IMR-90 (cell line): Measurements from ENCODE around the gene IFT74. TPM values are rescaled to one million over a fixed set of nuclear protein-coding genes. Genes with fewer than 3 reads are reported as not detected.
A peak's percentile ranks its signal among the peaks of the same experiment; 100 is the strongest.
"Not testable (repeated sequence)": the region's sequence is repeated elsewhere in the genome, so short reads cannot be mapped to it uniquely, and the experiment has no call there.

Source experiments
- ATAC-seq: fragments of 200-7000 bp; cut with Tn5 transposase; 2 replicates; pipeline ENCODE4 v1.9.1; 2020; ENCODE audit warnings: low read depth, mild to moderate bottlenecking, moderate library complexity
- BruUV-seq: library from RNA; stranded (reverse); fragments of 400-500 nt; replicated peaks from 2 replicates; lab custom pipeline; 2021; lab: Mats Ljungman, UMichigan
- CTCF ChIA-PET: fragments of 300-600 bp; formaldehyde crosslinking; extraction: SDS; loops from one replicate; lab custom pipeline; 2021; ENCODE audit warnings: antibody characterized with exemption; lab: Yijun Ruan, JAX
- POLR2A ChIA-PET: fragments of 300-600 bp; sonication (Branson Sonifier 250); formaldehyde crosslinking; loops from one replicate; lab custom pipeline; 2022; ENCODE audit warnings: antibody characterized with exemption; ENCODE audit not compliant: unreplicated experiment; lab: Charles Lee
- DNase-seq: peaks from one replicate; pipeline ENCODE4 v3.0.0; 2013
- H2AFZ ChIP-seq: replicated peaks from 2 replicates; pipeline ENCODE3; 2013; ENCODE audit warnings: low read length, mild to moderate bottlenecking; ENCODE audit not compliant: poor library complexity
- H2AK5ac ChIP-seq: 2 replicates; pipeline ENCODE4 v1.6.1; 2013; ENCODE audit warnings: low read depth, low read length, inconsistent platforms
- H2AK9ac ChIP-seq: replicated peaks from 2 replicates; pipeline ENCODE3; 2013; ENCODE audit warnings: mild to moderate bottlenecking, low read depth, low read length, moderate library complexity; ENCODE audit not compliant: poor library complexity
- H2BK120ac ChIP-seq: 2 replicates; pipeline ENCODE4 v1.6.1; 2013; ENCODE audit warnings: low read depth, low read length, inconsistent platforms
- H2BK15ac ChIP-seq: 3 replicates; pipeline ENCODE4 v1.6.1; 2013; ENCODE audit warnings: low read depth, low read length, inconsistent platforms
- H2BK20ac ChIP-seq: 2 replicates; pipeline ENCODE4 v1.6.1; 2013; ENCODE audit warnings: low read depth, mild to moderate bottlenecking, inconsistent platforms, low read length, moderate library complexity
- H2BK5ac ChIP-seq: 2 replicates; pipeline ENCODE4 v1.6.1; 2013; ENCODE audit warnings: mild to moderate bottlenecking, low read depth, low read length, inconsistent platforms; ENCODE audit not compliant: poor library complexity, severe bottlenecking
- H3K14ac ChIP-seq: replicated peaks from 2 replicates; pipeline ENCODE4 v1.6.1; 2013; ENCODE audit warnings: low read depth, low read length, inconsistent platforms
- H3K18ac ChIP-seq: 2 replicates; pipeline ENCODE4 v1.6.1; 2013; ENCODE audit warnings: low read depth, low read length, control low read depth
- H3K23ac ChIP-seq: 2 replicates; pipeline ENCODE4 v1.6.1; 2013; ENCODE audit warnings: low read depth, low read length, inconsistent platforms
- H3K27ac ChIP-seq: 2 replicates; pipeline ENCODE4 v1.5.1; 2013; ENCODE audit warnings: mild to moderate bottlenecking, control low read depth, low read length; ENCODE audit not compliant: insufficient read depth
- H3K27me3 ChIP-seq: 2 replicates; pipeline ENCODE4 v1.6.1; 2013; ENCODE audit warnings: low read length; ENCODE audit not compliant: control insufficient read depth, insufficient read depth
- H3K36me3 ChIP-seq: 2 replicates; pipeline ENCODE4 v1.6.1; 2013; ENCODE audit warnings: low read length, mixed read lengths; ENCODE audit not compliant: control insufficient read depth, insufficient read depth
- H3K4ac ChIP-seq: 2 replicates; pipeline ENCODE4 v1.6.1; 2013; ENCODE audit warnings: low read depth, low read length, inconsistent platforms
- H3K4me1 ChIP-seq: 2 replicates; pipeline ENCODE4 v1.6.1; 2013; ENCODE audit warnings: low read length, mixed read lengths; ENCODE audit not compliant: control insufficient read depth, insufficient read depth
- H3K4me2 ChIP-seq: 2 replicates; pipeline ENCODE4 v1.6.1; 2013; ENCODE audit warnings: low read depth, mild to moderate bottlenecking, control low read depth, low read length, moderate library complexity
- H3K4me3 ChIP-seq: 2 replicates; pipeline ENCODE4 v1.5.1; 2013; ENCODE audit warnings: low read depth, mild to moderate bottlenecking, control low read depth, low read length, moderate library complexity; ENCODE audit not compliant: insufficient read depth
- H3K56ac ChIP-seq: 2 replicates; pipeline ENCODE4 v1.6.1; 2013; ENCODE audit warnings: low read length, inconsistent platforms; ENCODE audit not compliant: insufficient read depth; ENCODE audit errors: extremely low read depth
- H3K79me1 ChIP-seq, 2 experiments: 2 replicates each; pipeline ENCODE4 v1.6.1; 2013; ENCODE audit warnings: low read length in 2 of 2, inconsistent platforms in 1 of 2, low read depth in 1 of 2
- H3K9ac ChIP-seq: 2 replicates; pipeline ENCODE4 v1.6.1; 2013; ENCODE audit warnings: low read depth, low read length, control low read depth
- H3K9me1 ChIP-seq: 2 replicates; pipeline ENCODE4 v1.6.1; 2013; ENCODE audit warnings: low read length, inconsistent platforms; ENCODE audit not compliant: insufficient read depth
- H3K9me3 ChIP-seq: 2 replicates; pipeline ENCODE4 v1.6.1; 2013; ENCODE audit warnings: low read length; ENCODE audit not compliant: control insufficient read depth, insufficient read depth
- H4K20me1 ChIP-seq: 2 replicates; pipeline ENCODE4 v1.6.1; 2013; ENCODE audit warnings: low read length, inconsistent platforms; ENCODE audit not compliant: insufficient read depth
- H4K5ac ChIP-seq: 2 replicates; pipeline ENCODE4 v1.6.1; 2013; ENCODE audit warnings: mild to moderate bottlenecking, low read depth, low read length, control low read depth
- H4K8ac ChIP-seq, 2 experiments: 2 replicates each; pipeline ENCODE4 v1.6.1; 2013; ENCODE audit warnings: low read depth in 2 of 2, low read length in 2 of 2, control low read depth in 1 of 2, inconsistent platforms in 1 of 2
- H4K91ac ChIP-seq: 2 replicates; pipeline ENCODE4 v1.6.1; 2013; ENCODE audit warnings: low read depth, low read length, inconsistent platforms; ENCODE audit not compliant: insufficient read depth
- WGBS, 2 experiments: methylation state at CpG; one replicate each; pipeline versions ENCODE4 v1.1.5 to v1.1.7; 2013; ENCODE audit warnings: missing lambda C conversion rate in 2 of 2; ENCODE audit not compliant: insufficient read length in 1 of 2; ENCODE audit errors: extremely low coverage in 2 of 2; 5-methylcytosine and 5-hydroxymethylcytosine counted together
- dilution Hi-C: fragments of 300-500 bp; cut with HindIII; formaldehyde crosslinking; loops from one replicate; pipeline ENCODE4 v1.14.3; 2018; ENCODE audit warnings: low sequenced_read_pairs; ENCODE audit not compliant: unreplicated experiment
- in situ Hi-C: fragments of 300-500 bp; cut with MboI; formaldehyde crosslinking; loops from 3 replicates; pipeline ENCODE4 v1.14.3; 2019; ENCODE audit warnings: low sequenced_read_pairs, inconsistent platforms, mixed read lengths
- intact Hi-C: fragments of 100-400 bp; cut with micrococcal nuclease; formaldehyde crosslinking; loops from 2 replicates; pipeline ENCODE4 v1.10.0; 2022
- polyA plus RNA-seq, 3 experiments: library from polyadenylated mRNA; depleted of rRNA; stranded (reverse); fragments of >200 nt; gene quantifications; 2 replicates each; pipeline ENCODE4 v1.2.3, GENCODE V29; 2012; ENCODE audit warnings: low replicate concordance in 1 of 3
- total RNA-seq: library from RNA; depleted of rRNA; stranded (reverse); fragments of >200 nt; gene quantifications from 2 replicates; pipeline ENCODE4 v1.2.3, GENCODE V29; 2012

Gene IFT74
- total and polyA plus RNA-seq, 2 of the 4 experiments (the other 2 are of a cell fraction): 4.6 to 12.2 TPM

- H4K20me1 ChIP-seq, H3K4me2 ChIP-seq, dilution Hi-C loops, H3K9me1 ChIP-seq, in situ Hi-C loops, ATAC-seq, H4K8ac ChIP-seq, H3K56ac ChIP-seq, BruUV-seq, DNase-seq, H4K5ac ChIP-seq, H3K9ac ChIP-seq, H3K18ac ChIP-seq, H3K79me1 ChIP-seq, H2AK5ac ChIP-seq, H2AFZ ChIP-seq, H2BK20ac ChIP-seq, H3K23ac ChIP-seq, H2AK9ac ChIP-seq, H3K14ac ChIP-seq, H3K27ac ChIP-seq, H2BK15ac ChIP-seq, H3K4me3 ChIP-seq, POLR2A ChIA-PET, H3K9me3 ChIP-seq, CTCF ChIA-PET, intact Hi-C loops, H3K36me3 ChIP-seq, H3K27me3 ChIP-seq, H4K91ac ChIP-seq: not testable (repeated sequence)
- peak overlapping the region; percentile 44; the same call in 1 of the 2 replicates for H2BK120ac ChIP-seq
- 100% methylated on average over 4 of the region's 27 CpGs; no CpG with 5 or more reads in 1 of the 2 experiments for WGBS, 2 experiments
- peaks cover 18% of the 10 kb centered on the region for H3K4me1 ChIP-seq
- peak overlapping the region; percentile 53; the same call in 1 of the 2 replicates for H3K4ac ChIP-seq
- H2BK5ac ChIP-seq: peak overlapping the region; percentile 58
Measured at GRCh38 chr9:27092496-27092895, 136.3 kb downstream of the IFT74 start.

- CTCF ChIA-PET, H3K9me1 ChIP-seq, H3K4me3 ChIP-seq, H3K27ac ChIP-seq, DNase-seq, POLR2A ChIA-PET, H3K79me1 ChIP-seq, H2AK9ac ChIP-seq, H3K4me2 ChIP-seq, H3K36me3 ChIP-seq, in situ Hi-C loops, H2AFZ ChIP-seq, H4K20me1 ChIP-seq, H2BK15ac ChIP-seq, BruUV-seq, H3K14ac ChIP-seq, intact Hi-C loops, H3K9me3 ChIP-seq, ATAC-seq, H4K8ac ChIP-seq, H3K27me3 ChIP-seq, H3K23ac ChIP-seq, H3K56ac ChIP-seq, dilution Hi-C loops, H3K9ac ChIP-seq, H3K18ac ChIP-seq: not testable (repeated sequence)
- 100% methylated on average over 1 of the region's 17 CpGs; no CpG with 5 or more reads in 1 of the 2 experiments for WGBS, 2 experiments
- Histone ChIP-seq H2BK5ac (peak overlapping the region; percentile 94), H4K91ac (0 out of 2 replicates have a peak overlapping the region, but pooled peaks have one; percentile 43), H2BK20ac (peak overlapping the region; percentile 27), H3K4ac (peak overlapping the region; percentile 36), H2AK5ac (0 out of 2 replicates have a peak overlapping the region, but pooled peaks have one; percentile 20), H2BK120ac (peak overlapping the region; percentile 72), H3K4me1 (peaks cover 13% of the 10 kb centered on the region), H4K5ac (peak overlapping the region; percentile 64; the same call in 1 of the 2 replicates)
Measured at GRCh38 chr9:27093384-27094067, 137.3 kb downstream of the IFT74 start.
